ENCODE data around the gene CHKB.

DNA sequence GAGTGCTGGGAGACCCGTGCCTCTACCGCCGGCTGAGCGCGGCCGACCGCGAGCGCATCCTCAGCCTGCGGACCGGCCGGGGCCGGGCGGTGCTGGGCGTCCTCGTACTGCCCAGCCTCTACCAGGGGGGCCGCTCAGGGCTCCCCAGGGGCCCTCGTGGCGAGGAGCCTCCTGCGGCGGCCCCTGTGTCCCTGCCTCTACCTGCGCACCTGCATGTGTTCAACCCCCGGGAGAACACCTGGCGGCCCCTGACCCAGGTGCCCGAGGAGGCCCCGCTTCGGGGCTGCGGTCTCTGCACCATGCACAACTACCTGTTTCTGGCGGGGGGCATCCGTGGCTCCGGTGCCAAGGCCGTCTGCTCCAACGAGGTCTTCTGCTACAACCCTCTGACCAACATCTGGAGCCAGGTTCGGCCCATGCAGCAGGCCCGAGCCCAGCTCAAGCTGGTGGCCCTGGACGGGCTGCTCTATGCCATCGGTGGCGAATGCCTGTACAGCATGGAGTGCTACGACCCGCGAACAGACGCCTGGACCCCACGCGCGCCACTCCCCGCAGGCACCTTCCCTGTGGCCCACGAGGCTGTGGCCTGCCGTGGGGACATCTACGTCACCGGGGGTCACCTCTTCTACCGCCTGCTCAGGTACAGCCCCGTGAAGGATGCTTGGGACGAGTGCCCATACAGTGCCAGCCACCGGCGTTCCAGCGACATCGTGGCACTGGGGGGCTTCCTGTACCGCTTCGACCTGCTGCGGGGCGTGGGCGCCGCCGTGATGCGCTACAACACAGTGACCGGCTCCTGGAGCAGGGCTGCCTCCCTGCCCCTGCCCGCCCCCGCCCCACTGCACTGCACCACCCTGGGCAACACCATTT is 33.5 kb downstream of the CHKB start:
- TF ChIP-seq, protein P1, sequence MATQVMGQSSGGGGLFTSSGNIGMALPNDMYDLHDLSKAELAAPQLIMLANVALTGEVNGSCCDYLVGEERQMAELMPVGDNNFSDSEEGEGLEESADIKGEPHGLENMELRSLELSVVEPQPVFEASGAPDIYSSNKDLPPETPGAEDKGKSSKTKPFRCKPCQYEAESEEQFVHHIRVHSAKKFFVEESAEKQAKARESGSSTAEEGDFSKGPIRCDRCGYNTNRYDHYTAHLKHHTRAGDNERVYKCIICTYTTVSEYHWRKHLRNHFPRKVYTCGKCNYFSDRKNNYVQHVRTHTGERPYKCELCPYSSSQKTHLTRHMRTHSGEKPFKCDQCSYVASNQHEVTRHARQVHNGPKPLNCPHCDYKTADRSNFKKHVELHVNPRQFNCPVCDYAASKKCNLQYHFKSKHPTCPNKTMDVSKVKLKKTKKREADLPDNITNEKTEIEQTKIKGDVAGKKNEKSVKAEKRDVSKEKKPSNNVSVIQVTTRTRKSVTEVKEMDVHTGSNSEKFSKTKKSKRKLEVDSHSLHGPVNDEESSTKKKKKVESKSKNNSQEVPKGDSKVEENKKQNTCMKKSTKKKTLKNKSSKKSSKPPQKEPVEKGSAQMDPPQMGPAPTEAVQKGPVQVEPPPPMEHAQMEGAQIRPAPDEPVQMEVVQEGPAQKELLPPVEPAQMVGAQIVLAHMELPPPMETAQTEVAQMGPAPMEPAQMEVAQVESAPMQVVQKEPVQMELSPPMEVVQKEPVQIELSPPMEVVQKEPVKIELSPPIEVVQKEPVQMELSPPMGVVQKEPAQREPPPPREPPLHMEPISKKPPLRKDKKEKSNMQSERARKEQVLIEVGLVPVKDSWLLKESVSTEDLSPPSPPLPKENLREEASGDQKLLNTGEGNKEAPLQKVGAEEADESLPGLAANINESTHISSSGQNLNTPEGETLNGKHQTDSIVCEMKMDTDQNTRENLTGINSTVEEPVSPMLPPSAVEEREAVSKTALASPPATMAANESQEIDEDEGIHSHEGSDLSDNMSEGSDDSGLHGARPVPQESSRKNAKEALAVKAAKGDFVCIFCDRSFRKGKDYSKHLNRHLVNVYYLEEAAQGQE (IDR thresholded peaks at IDR 0.05; ENCODE audit: insufficient read depth in 1 of 2, low read depth in 2 of 2, low read length in 2 of 2) = no peak
- TF ChIP-seq TAF1 (IDR thresholded peaks at IDR 0.05; ENCODE audit: borderline replicate concordance, insufficient read depth, low read length) (no peak), POLR2AphosphoS5 (IDR thresholded peaks at IDR 0.05; ENCODE audit: low read depth, low read length) (no peak), FOXP2 (optimal IDR thresholded peaks at IDR 0.05; ENCODE audit: borderline replicate concordance, extremely low read depth, extremely low read length, insufficient read depth) (no peak), SIN3A (IDR thresholded peaks at IDR 0.05; ENCODE audit: borderline replicate concordance, insufficient read depth, low read length) (no peak)
